Body of pancreas (tissue), 4 donors: Measurements from ENCODE around the gene HBD. TPM values are rescaled to one million over a fixed set of nuclear protein-coding genes. Genes with fewer than 3 reads are reported as not detected.

Experiments used
- ATAC-seq: fragments of 150-250 bp; one replicate; pipeline ENCODE4 v1.9.1; 2016
- DNase-seq, 4 donors: peaks; one replicate each; pipeline ENCODE4 v3.0.0-alpha.2; 2019
- H3K27ac ChIP-seq, 4 donors: fragments of 200-600 bp; sonication (generic); 1 replicate in 3 of 4; 2 replicates in 1 of 4; pipeline versions ENCODE4 v1.5.1 to v1.6.1; 2016 to 2019; ENCODE audit warnings: mild to moderate bottlenecking in 1 of 4, mixed read lengths in 1 of 4, moderate library complexity in 1 of 4
- H3K27me3 ChIP-seq, 2 donors: fragments of 200-600 bp; sonication (generic); one replicate each; pipeline ENCODE4 v1.6.0; 2016; ENCODE audit warnings: mild to moderate bottlenecking in 1 of 2
- H3K36me3 ChIP-seq, 2 donors: fragments of 200-600 bp; sonication (generic); replicated peaks in 1 of 2; 2 replicates each; pipeline ENCODE4 v1.5.1; 2016; ENCODE audit warnings: low read depth in 2 of 2; ENCODE audit not compliant: insufficient read depth in 1 of 2
- H3K4me1 ChIP-seq: fragments of 200-600 bp; sonication (generic); one replicate; pipeline ENCODE4 v1.6.0; 2016
- H3K4me3 ChIP-seq, 2 donors: fragments of 200-600 bp; sonication (generic); 1 replicate in 1 of 2; 2 replicates in 1 of 2; pipeline ENCODE4 v1.5.1; 2016 to 2019
- H3K9me3 ChIP-seq, 3 donors: fragments of 200-600 bp; sonication (generic); 1 replicate in 2 of 3; 2 replicates in 1 of 3; pipeline ENCODE4 v1.5.1; 2016
- CTCF ChIP-seq, 7 experiments: fragments of 450-650 bp in 4 of 7; fragments of 200-600 bp in 3 of 7; sonication (generic) in 3 of 7; IDR thresholded peaks; one replicate each; pipeline ENCODE4 v1.5.1; 2016 to 2019; ENCODE audit warnings: antibody characterized with exemption in 7 of 7
- POLR2A ChIP-seq, 3 donors: fragments of 450-650 bp; IDR thresholded peaks; one replicate each; pipeline ENCODE4 v1.6.1; 2016; ENCODE audit warnings: antibody characterized with exemption in 3 of 3, mild to moderate bottlenecking in 2 of 3
- WGBS, 2 donors: methylation state at CpG; one replicate each; pipeline ENCODE4 v1.1.5; 2017; 5-methylcytosine and 5-hydroxymethylcytosine counted together
- intact Hi-C: fragments of 100-400 bp; cut with DNase I; formaldehyde crosslinking; loops from one replicate; pipeline ENCODE4 v1.15.1; 2023
- total RNA-seq, 2 donors: library from RNA; depleted of rRNA; stranded (reverse); fragments of >200 nt; gene quantifications; one replicate each; pipeline ENCODE4 v1.1.0, GENCODE V29; 2016

The HBD gene
- total RNA-seq, 2 donors from 2014 or later: not detected

- Histone ChIP-seq H3K4me3 (no peak overlapping the region), H3K9me3 (no peaks in the 10 kb centered on the region), H3K36me3 (no peaks in the 10 kb centered on the region), H3K4me1 (no peaks in the 10 kb centered on the region), H3K27ac (no peak overlapping the region), H3K27me3 (no peaks in the 10 kb centered on the region)
- ATAC-seq: no peak
- intact Hi-C loops: no loop called here
- no peak for DNase-seq
- TF ChIP-seq CTCF (IDR thresholded peaks at IDR 0.05) (no peak), POLR2A (IDR thresholded peaks at IDR 0.05) (no peak)
- WGBS, 2 donors: 27 to 29% methylated on average over 2 of the region's 2 CpGs
Observed at GRCh38 chr11:5238486-5238885, 4.2 kb upstream of the HBD start.

- intact Hi-C loops: no loop called here
- no peaks in the 10 kb centered on the region for H3K36me3 ChIP-seq
- DNase-seq (no peak), ATAC-seq (no peak)
- H3K9me3 ChIP-seq: no peaks in the 10 kb centered on the region
- no peaks in the 10 kb centered on the region for H3K4me1 ChIP-seq
- H3K27me3 ChIP-seq: no peaks in the 10 kb centered on the region
- TF ChIP-seq CTCF (IDR thresholded peaks at IDR 0.05) (no peak), POLR2A (IDR thresholded peaks at IDR 0.05) (no peak)
- 73 to 76% methylated on average over 2 of the region's 2 CpGs for WGBS, 2 donors
- no peak overlapping the region for H3K27ac ChIP-seq
- no peak overlapping the region for H3K4me3 ChIP-seq
Observed at GRCh38 chr11:5237420-5237819, 3.1 kb upstream of the HBD start.

- ATAC-seq: no peak
- 71 to 76% methylated on average over 5 of the region's 5 CpGs for WGBS, 2 donors
- Histone ChIP-seq H3K4me1 (no peaks in the 10 kb centered on the region), H3K36me3 (no peaks in the 10 kb centered on the region), H3K4me3 (no peak overlapping the region), H3K9me3 (no peaks in the 10 kb centered on the region), H3K27me3 (no peaks in the 10 kb centered on the region), H3K27ac (no peak overlapping the region)
- TF ChIP-seq POLR2A (IDR thresholded peaks at IDR 0.05): no peak
- TF ChIP-seq CTCF (IDR thresholded peaks at IDR 0.05): no peak
- DNase-seq: no peak
- intact Hi-C loops: no loop called here
Observed at GRCh38 chr11:5235364-5236095, 1.2 kb upstream of the HBD start.

- Histone ChIP-seq H3K27me3 (no peaks in the 10 kb centered on the region), H3K36me3 (no peaks in the 10 kb centered on the region), H3K4me1 (no peaks in the 10 kb centered on the region), H3K9me3 (no peaks in the 10 kb centered on the region), H3K4me3 (no peak overlapping the region), H3K27ac (no peak overlapping the region)
- DNase-seq (no peak), ATAC-seq (no peak)
- WGBS, 2 donors: 67 to 70% methylated on average over 1 of the region's 1 CpG
- intact Hi-C loops: no loop called here
- no peak for TF ChIP-seq POLR2A (IDR thresholded peaks at IDR 0.05)
- no peak for TF ChIP-seq CTCF (IDR thresholded peaks at IDR 0.05)
Observed at GRCh38 chr11:5233307-5233706, 976 bp downstream of the HBD start.

- Histone ChIP-seq H3K4me3 (no peak overlapping the region), H3K27me3 (no peaks in the 10 kb centered on the region), H3K27ac (no peak overlapping the region), H3K9me3 (no peaks in the 10 kb centered on the region), H3K36me3 (no peaks in the 10 kb centered on the region), H3K4me1 (no peaks in the 10 kb centered on the region)
- no peak for ATAC-seq
- 83 to 87% methylated on average over 2 of the region's 2 CpGs for WGBS, 2 donors
- intact Hi-C loops: no loop called here
- no peak for DNase-seq
- TF ChIP-seq CTCF (IDR thresholded peaks at IDR 0.05) (no peak), POLR2A (IDR thresholded peaks at IDR 0.05) (no peak)
Observed at GRCh38 chr11:5232821-5233220, 1.5 kb downstream of the HBD start.
